T-cell (primary cell): ENCODE data around the gene HEATR5B. TPM values are rescaled to one million over a fixed set of nuclear protein-coding genes. Genes with fewer than 3 reads are reported as not detected.
"Not testable (repeated sequence)": the region's sequence is repeated elsewhere in the genome, so short reads cannot be mapped to it uniquely, and the experiment has no call there.

ENCODE experiments used
- ATAC-seq, 4 experiments: fragments of 200-7000 bp in 3 of 4; fragments of 150-1000 bp in 1 of 4; cut with Tn5 transposase; replicated peaks in 1 of 4; 1 replicate in 3 of 4; 2 replicates in 1 of 4; pipeline ENCODE4 v1.10.0; 2021; ENCODE audit warnings: moderate library complexity in 3 of 4, mild to moderate bottlenecking in 2 of 4, moderate number of reproducible peaks in 1 of 4
- CTCF ChIA-PET, 2 donors: fragments of 300-600 bp; sonication (Branson Sonifier 250); formaldehyde crosslinking; loops; one replicate each; lab custom pipeline; 2022; ENCODE audit warnings: antibody characterized with exemption in 2 of 2; lab: Charles Lee
- POLR2A ChIA-PET, 2 donors: fragments of 300-600 bp; sonication (Branson Sonifier 250); formaldehyde crosslinking; loops; one replicate each; lab custom pipeline; 2022; ENCODE audit warnings: antibody characterized with exemption in 2 of 2; lab: Charles Lee
- DNase-seq, 35 experiments: peaks; one replicate each; pipeline versions ENCODE4 v3.0.0 to v3.0.0-alpha.2; 2013 to 2023
- H3K27ac ChIP-seq: one replicate; pipeline ENCODE4 v1.5.1; 2013; ENCODE audit warnings: low read length
- H3K27me3 ChIP-seq, 2 experiments: replicated peaks in 1 of 2; 1 replicate in 1 of 2; 2 replicates in 1 of 2; pipeline versions ENCODE4 v1.6.1 to v1.7.0; 2013; ENCODE audit warnings: low read length in 1 of 2, mixed read lengths in 1 of 2; ENCODE audit not compliant: control insufficient read depth in 2 of 2, insufficient read depth in 2 of 2; ENCODE audit errors: extremely low read depth in 1 of 2
- H3K36me3 ChIP-seq, 2 donors: 1 replicate in 1 of 2; 2 replicates in 1 of 2; pipeline versions ENCODE4 v1.6.1 to v1.7.0; 2013; ENCODE audit warnings: low read length in 1 of 2; ENCODE audit not compliant: control insufficient read depth in 2 of 2, insufficient read depth in 1 of 2; ENCODE audit errors: extremely low read depth in 1 of 2
- H3K4me1 ChIP-seq, 2 experiments: 1 replicate in 1 of 2; 2 replicates in 1 of 2; pipeline versions ENCODE4 v1.6.1 to v1.7.0; 2013; ENCODE audit warnings: low read length in 2 of 2, mixed read lengths in 1 of 2; ENCODE audit not compliant: insufficient read depth in 2 of 2, control insufficient read depth in 1 of 2; ENCODE audit errors: extremely low read depth in 1 of 2
- H3K4me3 ChIP-seq, 2 donors: 1 replicate in 1 of 2; 2 replicates in 1 of 2; pipeline versions ENCODE4 v1.5.1 to v1.7.0; 2013; ENCODE audit warnings: mild to moderate bottlenecking in 2 of 2, low read length in 1 of 2, moderate library complexity in 1 of 2; ENCODE audit not compliant: control insufficient read depth in 1 of 2; ENCODE audit errors: extremely low read depth in 1 of 2
- H3K9me3 ChIP-seq: 2 replicates; pipeline ENCODE4 v1.7.0; 2013
- H3K27ac Mint-ChIP-seq, 2 donors: one replicate each; pipeline ENCODE4 v1.8.0; 2020 to 2021; ENCODE audit warnings: mild to moderate bottlenecking in 2 of 2, mixed read lengths in 2 of 2
- H3K27me3 Mint-ChIP-seq, 2 donors: one replicate each; pipeline ENCODE4 v1.8.0; 2021 to 2022; ENCODE audit warnings: mixed read lengths in 2 of 2
- H3K36me3 Mint-ChIP-seq: one replicate; pipeline ENCODE4 v1.8.0; 2021; ENCODE audit warnings: mixed read lengths
- H3K4me1 Mint-ChIP-seq, 3 donors: one replicate each; pipeline ENCODE4 v1.8.0; 2020 to 2022; ENCODE audit warnings: mixed read lengths in 3 of 3, mild to moderate bottlenecking in 1 of 3
- H3K4me3 Mint-ChIP-seq, 3 donors: one replicate each; pipeline ENCODE4 v1.8.0; 2020 to 2022; ENCODE audit warnings: mild to moderate bottlenecking in 3 of 3, mixed read lengths in 3 of 3, moderate library complexity in 3 of 3
- H3K9me3 Mint-ChIP-seq, 3 donors: one replicate each; pipeline ENCODE4 v1.8.0; 2020 to 2022; ENCODE audit warnings: mixed read lengths in 3 of 3
- WGBS: methylation state at CpG from one replicate; pipeline ENCODE4 v1.1.5; 2013; ENCODE audit warnings: missing lambda C conversion rate; ENCODE audit not compliant: insufficient coverage; 5-methylcytosine and 5-hydroxymethylcytosine counted together
- total RNA-seq, 35 experiments: library from RNA in 6 of 35; stranded (reverse) in 6 of 35; fragments of 120-200 nt in 1 of 35; gene quantifications; one replicate each; pipeline versions ENCODE4 v1.2.1 to v1.2.4 and lab custom pipeline; 2013 to 2026

HEATR5B gene
- total RNA-seq, 5 donors from 2014 or later (not counting 1 experiment from before 2014, with no cell fraction given), result 35.5 to 41.2 (median 41.0) TPM

DNA sequence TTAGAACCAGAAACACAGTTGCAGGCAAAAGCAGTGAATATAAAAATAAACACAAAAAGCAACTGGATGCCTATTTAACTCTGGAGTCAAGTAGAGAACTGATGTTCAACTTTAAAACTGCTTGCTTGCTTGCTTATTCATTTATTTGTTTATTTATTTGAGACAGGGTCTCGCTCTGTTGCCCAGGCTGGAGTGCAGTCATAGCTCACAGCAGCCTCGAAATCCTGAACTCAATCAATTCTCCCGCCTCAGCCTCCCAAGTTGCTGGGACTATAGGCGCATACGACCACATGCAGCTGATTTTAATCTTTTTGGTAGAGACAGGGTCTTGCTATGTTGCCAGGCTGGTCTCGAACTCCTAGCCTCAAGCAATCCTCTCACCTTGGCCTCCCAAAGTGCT, 152.5 kb downstream of the HEATR5B start:
- H3K36me3 ChIP-seq, H3K4me3 ChIP-seq, ATAC-seq, H3K4me1 ChIP-seq, POLR2A ChIA-PET, H3K9me3 Mint-ChIP-seq, H3K27me3 ChIP-seq, DNase-seq, H3K27ac ChIP-seq, H3K4me3 Mint-ChIP-seq, H3K27ac Mint-ChIP-seq, CTCF ChIA-PET, H3K27me3 Mint-ChIP-seq, H3K9me3 ChIP-seq: not testable (repeated sequence)
- 100% methylated on average over 1 of the region's 6 CpGs for WGBS
- Mint-ChIP-seq H3K4me1 (peaks cover 23 to 33% (median 32%) of the 10 kb centered on the region in 3 donors), H3K36me3 (peaks cover 11% of the 10 kb centered on the region)

Other genes with a start within 250 kb of the HEATR5B start
- 10 to 100 TPM; 27.8 to 31.5 (median 28.6) TPM for gene STRN, start 117.8 kb downstream of the HEATR5B start, total RNA-seq
- gene GPATCH11, start 146 bp upstream of the HEATR5B start, total RNA-seq, result 10 to 100 TPM in 3 of 5 donors, 1 to 10 TPM in 2; 6.7 to 14.7 (median 12.5) TPM
- gene EIF2AK2, start 72.6 kb upstream of the HEATR5B start, total RNA-seq, result 10 to 100 TPM; 21.7 to 37.5 (median 31.3) TPM
- gene SULT6B1, start 104.3 kb upstream of the HEATR5B start, total RNA-seq, result not detected
- 10 to 100 TPM; 23.9 to 40.1 (median 37.5) TPM for gene CEBPZOS, start 112.1 kb upstream of the HEATR5B start, total RNA-seq
- gene CEBPZ, start 147.2 kb upstream of the HEATR5B start, total RNA-seq, result 10 to 100 TPM; 50.6 to 61.5 (median 58.1) TPM
- gene NDUFAF7, start 147.3 kb upstream of the HEATR5B start, total RNA-seq, result 10 to 100 TPM; 20.2 to 30.3 (median 24.6) TPM
- 10 to 100 TPM; 30.6 to 45.5 (median 36.9) TPM for gene PRKD3, start 240.5 kb upstream of the HEATR5B start, total RNA-seq